NCI-H187 (cell line): ENCODE measurements around the gene ANP32A.
"Not testable (repeated sequence)": the region's sequence is repeated elsewhere in the genome, so short reads cannot be mapped to it uniquely, and the experiment has no call there.

ENCODE experiments used
- DNase-seq, 2 experiments: peaks; one replicate each; lab custom pipeline; 2025; lab: John Stamatoyannopoulos, UW

Gene ANP32A

DNA sequence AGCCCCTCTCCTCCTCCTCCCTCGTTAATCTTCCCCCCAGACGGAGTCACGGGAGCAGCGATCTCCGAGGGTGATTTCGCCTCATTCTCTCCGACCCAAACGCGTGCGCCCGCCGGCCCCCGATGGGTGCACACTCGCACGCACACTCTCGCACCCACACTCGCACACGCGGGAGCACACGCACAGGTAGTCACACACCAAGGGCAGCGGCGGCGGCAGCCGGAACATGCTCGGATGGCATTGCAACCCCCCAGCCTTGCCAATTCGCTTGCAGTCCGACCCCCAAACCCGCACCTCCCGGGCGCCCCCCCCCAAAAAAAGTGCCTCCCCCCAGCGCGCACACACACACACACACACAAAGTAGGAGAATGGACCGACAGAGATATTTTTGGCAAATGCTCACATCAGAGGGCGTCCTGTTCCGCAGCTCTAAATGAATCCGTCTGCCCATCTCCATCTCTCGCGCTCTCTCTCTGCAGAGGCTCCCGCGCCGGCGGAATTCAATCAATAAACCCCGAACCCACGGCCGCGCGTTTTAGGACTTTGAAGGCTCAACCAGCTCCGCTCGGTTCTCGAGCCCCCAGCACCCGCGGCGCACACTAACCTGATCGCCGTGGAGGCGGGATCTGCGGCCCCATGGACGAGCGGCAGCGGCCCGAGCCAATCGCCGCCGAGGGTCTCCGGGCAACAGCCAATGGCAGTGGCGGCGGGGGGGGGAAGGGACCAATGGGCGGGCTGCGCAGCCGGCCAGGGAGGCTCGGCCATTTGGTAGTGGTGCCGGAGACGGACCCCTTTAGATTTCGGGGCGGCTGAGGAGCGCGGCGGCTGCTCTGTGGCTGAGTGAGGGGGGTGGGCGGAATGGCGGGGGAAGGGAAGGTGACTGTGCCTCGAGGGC, at the start of gene ANP32A:
ANP32A (minus strand) TSS at position 601 of the 895 bp plus-strand sequence; CDS start at position 457, 144 bp downstream.
- peak; percentile 91 for DNase-seq

DNA sequence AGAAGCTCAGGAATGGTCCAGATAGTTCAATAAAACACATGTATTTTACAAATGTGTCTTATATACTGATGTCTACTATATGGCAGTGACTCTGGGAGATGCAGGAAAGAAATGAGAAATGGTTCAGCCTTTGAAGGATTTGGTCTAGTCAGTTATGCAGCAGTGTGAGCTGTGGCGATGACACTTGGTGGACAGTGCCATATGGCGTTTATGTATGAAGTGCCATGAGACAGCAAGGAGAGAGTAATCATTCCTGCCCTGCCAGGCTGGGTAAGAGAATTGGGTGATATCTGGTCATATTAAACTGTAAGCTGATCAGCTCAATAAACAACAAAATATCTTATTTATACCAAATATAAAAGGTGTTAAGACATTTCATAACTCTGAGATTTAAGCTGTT, 47.6 kb upstream of the ANP32A start:
- DNase-seq = no peak

DNA sequence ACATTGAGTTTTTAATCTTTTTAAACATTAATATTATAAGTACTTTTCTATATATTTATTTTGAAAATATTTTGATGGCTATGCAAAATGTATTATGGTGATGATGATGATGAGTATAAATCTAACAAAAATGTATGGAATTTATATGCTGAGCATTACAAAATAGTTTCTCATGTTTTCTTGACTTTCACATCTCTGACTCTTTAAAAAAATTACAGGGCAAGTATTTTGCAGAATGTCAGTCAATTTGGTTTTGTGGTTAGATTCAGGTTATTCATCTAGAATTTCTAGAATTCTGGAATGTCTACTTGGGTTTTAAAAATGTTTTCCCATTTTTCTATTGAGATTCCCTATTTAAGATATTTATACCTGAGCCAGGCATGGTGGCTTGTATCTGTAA, 41.7 kb upstream of the ANP32A start:
- no peak for DNase-seq

DNA sequence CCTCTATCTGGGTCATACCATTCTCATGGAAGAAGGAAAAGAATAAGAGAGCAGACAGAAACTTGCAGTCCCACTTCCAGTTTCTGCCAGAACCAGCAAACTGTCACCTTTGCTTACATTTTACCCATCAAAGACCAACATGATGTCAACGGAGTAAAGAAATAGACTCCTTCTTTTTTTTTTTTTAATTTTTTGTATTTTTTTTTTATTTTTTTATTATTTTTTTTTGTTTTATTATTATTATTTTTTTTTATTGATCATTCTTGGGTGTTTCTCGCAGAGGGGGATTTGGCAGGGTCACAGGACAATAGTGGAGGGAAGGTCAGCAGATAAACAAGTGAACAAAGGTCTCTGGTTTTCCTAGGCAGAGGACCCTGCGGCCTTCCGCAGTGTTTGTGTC, 38.0 kb upstream of the ANP32A start:
- DNase-seq = not testable (repeated sequence)

DNA sequence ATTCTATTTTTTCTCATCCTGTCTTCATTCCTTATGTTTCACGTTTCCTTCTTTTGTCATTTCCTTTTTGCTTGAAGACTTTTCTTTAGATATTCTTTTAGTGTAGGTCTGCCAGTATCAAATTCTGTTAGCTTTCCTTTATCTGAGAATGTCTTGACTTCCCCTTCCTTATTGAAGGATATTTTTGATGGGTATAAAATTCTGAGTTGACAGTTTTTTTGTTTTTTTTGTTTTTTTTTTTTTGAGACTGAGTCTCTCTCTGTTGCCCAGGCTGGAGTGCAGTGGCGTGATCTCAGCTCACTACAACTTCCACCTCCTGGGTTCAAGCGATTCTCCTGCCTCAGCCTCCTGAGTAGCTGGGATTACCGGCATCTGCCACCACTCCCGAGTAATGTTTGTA, 36.7 kb upstream of the ANP32A start:
- not testable (repeated sequence) for DNase-seq

DNA sequence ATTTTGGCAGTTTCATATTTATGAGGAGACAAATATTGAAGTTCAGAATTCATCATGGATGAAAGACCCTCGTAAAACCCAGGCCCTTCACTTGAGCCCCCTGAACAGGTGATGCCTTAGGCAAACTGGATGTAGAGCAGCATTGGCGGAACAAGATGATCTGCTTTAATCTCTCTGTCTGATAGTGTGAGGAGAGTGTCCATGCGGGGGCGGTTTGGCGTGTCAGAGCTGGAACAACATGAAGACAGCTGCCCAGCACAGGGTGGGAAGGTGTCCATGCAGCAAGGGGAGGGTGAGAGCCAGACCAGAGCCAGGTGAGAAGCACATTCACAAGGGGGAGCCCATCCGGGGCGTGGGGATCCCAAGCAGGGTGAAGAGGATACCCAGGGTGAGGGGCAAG, 31.8 kb upstream of the ANP32A start:
- DNase-seq = no peak

DNA sequence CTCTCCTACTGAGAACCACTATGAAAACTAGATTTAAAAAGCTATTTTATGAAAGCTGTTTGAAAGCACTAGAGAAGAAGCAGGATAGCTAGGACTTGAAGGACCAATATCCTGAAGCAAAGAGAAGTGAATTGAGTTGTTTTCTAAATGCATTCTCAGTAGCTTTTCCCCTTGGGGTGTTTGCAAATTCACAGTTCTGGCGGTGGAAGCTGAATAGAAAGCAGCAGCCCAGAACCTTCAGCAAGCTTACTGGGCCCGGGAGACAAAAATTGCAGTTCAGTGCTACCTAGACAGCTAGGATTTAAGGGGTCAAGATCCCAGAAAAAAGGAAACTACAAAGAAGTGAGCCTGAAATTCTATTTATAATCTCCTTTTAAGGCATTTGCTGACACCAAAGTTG, 31.3 kb upstream of the ANP32A start:
- no peak for DNase-seq

DNA sequence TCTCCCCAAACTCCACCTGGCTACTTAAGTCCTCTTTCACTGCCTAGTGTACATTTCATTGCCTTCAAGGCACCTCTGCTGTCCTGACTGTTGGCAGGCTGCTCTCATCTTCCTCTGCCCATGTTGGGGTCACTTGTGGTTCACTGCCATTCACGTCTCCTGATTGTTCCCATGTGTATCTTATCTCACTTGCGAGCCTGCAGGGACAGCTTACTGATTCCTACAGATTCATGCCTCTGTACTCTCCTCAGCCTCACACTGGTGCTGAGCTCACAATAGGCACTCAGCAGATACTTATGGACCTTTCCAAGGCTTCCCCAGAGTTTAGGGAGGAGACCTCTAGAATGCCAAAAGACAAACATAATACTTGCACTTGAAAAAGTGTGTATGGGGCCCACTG, 28.8 kb upstream of the ANP32A start:
- DNase-seq = no peak

DNA sequence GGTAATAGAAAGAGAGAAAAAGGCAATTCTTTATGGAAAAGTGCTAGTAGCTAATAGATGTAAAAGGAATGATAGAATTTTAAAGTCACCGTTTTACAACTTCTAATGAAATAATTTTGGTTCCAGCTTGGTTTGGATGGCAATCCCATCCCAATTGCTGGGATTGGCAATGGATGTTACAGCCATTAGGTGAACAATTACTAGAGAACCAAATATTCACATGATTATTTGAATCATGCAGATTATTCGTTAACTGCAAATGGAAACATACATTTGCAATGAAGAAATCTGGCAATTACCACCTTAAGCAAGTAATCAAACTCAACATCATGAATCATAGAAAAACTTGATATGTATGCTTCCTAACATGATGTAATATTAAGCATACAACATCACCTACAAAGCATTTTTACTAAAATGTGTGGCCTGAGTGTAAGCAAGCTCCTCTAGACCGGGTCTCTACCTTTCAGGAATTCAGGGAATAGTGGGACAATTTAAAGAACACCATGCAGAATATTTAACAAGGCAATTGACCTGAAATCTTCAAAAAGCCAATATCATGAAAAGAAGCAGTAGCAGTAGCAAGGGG, 26.2 kb upstream of the ANP32A start:
- DNase-seq = no peak

DNA sequence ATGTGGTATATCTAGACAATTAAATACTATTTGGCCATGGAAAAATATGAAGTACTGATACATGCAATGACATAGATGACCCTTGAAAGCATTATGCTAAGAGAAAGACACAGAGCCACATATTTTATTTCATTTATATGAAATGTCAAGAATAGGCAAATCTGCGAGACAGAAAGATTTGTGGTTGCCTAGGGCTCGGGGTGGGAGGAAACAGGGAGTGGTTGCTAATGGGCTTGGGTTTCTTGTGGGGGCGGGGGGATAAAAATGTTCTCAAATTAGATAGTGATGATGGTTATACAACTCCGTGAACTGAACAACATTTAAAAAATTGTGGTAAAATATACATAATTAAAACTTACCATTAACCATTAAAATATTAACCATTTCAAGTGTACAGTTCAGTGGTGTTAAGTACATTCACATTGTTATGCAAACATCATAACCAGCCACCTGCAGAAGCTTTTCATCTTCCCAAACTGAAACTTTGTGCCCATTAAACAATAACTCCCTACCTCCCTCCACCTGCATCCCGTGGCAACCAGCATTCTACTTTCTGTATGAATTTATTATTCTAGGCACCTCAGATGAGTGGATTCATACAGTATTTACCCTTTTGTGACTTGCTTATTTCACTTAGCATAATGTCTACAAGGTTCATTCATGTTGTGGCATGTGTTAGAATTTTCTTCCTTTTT, 24.3 kb upstream of the ANP32A start:
- DNase-seq = no peak

DNA sequence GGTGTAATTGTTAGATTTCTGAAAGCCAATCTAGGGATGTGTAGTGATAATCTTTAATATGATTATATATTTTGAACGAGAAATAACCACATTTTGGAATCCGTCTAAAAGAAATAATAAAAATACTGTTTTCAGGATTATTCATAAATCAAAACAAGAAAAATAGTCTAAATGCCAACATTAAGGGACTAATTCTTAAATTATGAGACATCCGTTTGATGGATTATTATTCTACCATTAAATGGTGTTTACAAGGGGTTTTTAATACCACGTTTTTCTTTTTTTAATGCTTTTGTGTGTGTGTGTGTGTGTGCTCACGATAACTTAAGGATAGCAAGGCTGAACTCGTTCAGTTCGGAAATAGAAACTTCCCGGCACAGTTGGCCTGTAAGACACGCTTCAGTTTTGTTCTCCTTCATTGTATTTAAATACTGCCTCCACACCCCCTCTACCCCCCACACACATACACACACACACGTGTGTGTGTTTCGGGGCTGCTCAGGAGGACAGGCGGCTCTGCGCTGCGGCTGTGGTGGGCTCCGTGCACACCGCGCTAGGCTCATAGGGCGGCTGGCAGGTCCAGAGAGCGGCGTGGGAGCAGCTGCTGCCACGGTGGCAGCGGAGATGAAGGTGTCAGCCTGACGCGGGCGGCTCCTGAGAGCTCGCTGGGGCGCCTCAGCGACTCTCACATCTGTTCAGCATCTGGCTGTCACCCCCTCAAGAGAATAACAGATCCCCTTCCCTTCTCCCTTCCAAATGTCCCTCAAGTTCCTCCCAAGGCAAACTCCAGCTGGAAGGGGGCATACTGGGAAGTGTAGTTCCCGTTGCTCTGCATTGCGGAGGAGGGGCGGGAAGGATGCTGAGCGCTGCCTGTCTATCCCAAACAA, 23.0 kb upstream of the ANP32A start:
- no peak for DNase-seq

DNA sequence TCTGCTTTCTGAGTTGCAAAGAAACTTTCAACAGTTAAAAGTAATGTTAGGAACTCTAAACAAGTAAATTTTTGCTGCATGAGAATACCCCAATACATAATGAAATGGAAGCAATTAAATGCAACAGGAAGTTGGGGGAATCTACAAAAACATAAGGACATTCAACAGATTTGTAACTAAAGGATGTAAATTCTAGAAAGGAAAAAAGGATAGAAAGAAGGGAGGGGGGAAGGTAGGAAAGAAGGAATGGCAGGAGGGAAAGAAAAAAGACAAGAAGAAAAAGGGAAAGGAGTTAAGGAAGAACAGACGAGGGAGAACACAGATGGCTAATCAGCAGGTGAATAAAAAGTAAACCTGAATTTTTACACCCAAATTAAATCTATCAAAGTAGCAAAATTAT, 22.3 kb upstream of the ANP32A start:
- no peak for DNase-seq

DNA sequence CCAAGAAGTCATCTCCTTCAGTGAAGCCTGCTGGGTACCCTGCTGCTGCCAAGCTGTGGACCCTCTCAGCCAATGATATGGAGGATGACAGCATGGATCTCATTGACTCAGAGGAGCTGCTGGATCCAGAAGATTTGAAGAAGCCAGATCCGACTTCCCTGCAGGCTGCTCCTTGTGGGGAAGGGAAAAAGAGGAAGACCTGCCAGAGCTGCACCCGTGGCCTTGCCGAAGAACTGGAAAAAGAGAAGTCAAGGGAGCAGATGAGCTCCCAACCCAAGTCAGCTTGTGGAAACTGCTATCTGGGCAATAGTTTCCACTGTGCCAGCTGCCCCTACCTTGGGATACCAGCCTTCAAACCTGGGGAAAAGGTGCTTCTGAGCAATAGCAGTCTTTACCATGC, 13.7 kb upstream of the ANP32A start:
- DNase-seq = no peak

DNA sequence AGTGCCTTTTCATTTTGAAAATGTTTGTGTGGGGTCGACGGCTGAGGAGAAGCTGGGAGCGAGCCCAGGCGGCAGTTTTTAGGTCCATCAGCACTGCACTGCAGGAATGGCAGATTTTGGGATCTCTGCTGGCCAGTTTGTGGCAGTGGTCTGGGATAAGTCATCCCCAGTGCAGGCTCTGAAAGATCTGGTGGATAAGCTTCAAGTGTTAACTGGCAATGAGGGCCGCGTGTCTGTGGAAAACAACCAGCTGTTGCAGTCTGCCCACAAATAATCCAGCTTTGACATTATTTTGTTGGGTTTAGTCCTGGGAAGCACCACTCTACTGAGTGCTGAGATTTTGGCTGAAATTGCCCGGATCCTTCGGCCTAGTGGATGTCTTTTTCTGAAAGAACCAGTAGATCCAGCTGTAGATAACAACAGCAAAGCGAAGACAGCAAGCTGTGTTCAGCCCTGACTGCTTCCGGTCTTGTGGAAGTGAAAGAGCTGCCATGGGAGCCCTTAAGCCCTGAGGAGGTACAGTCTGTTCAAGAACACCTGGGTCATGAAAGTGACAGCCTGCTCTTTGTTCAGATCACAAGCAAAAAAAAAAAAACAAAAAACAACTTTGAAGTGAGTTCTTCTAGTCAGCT, 13.1 kb upstream of the ANP32A start:
- DNase-seq = no peak

DNA sequence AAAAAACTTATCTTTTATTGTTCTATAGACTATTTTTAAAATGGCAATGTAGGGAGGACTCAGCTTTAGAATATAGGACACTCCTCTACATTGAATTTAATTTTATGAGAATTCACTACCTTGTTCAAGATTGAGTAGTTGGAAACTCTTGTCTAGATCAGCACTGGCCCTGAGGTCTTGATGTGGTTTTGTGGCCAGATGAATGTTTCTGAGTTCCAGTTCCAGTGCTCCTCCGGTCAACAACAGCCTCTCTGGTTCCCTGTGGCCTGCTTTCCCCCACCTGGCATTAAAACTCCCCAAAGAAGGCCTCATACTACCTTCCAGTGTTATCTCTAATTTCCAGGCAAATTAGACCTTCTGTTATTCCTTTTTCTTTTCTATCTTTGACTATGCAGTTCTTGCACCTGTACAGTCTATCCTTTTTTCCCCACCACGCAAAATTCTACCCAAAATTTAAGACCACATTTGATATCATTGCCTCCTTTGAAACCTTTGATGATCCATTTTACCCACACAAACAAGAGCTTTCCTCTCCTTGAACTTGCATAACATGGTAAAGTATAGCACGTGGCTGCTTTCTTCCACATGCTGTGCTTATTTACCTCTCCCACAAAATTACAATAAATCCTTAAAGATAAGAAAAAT, 9.6 kb upstream of the ANP32A start:
- DNase-seq = no peak

DNA sequence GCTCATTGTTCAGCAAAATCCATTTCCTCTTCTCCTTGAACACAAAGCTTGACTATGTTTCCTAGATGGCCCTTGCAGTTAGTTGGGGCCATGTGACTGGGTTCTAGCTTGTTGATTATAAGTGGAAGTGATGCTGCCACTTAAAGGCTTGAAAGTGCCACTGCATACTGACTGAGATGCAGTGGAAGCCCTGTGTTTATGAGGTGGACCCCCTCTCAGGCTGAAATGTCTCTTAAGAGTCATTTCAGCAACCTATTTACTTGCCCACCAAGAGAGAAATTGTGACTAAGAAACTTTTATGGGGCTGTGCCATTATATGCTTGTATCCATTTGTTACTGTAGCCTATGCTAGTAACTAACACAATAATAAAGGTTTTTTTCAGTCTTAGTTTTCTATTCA, 8.4 kb upstream of the ANP32A start:
- no peak for DNase-seq

DNA sequence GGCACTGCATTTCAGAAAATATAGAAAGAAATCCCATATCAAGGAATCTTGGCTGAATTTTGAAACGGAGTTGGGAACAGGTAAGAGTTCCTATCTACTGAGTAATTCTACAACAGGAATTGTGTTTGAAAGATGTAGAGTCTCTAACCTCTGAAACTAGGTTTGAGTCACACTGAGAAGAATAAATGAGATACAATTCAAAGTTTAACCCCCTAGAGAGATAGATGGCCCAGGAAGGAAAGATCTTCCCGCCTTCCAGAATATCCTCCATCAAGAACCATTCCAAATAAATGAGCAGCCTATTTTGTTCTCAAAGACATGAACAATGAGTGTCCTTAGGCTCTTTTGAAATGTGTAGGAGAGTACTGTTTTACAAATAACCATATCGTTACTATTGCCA, 2.9 kb upstream of the ANP32A start:
- no peak for DNase-seq

DNA sequence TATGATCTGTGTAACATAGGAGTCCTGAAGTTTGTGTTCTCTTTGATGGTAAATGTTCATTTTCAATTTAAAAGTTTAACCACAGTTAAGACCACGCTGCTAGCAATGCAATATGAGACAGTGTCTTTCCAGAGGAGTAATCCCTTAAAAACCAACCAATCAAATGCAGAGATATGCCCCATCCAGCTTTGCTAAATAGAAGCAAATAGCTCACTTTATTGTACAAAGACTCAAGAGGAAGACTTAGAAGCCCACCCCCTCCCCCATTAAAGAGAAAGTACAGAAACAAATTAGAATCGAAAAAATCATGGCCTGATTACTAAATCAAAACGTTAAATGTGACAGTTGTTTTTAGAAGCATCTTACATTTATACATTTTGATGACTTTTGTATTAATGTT, 2.1 kb upstream of the ANP32A start:
- no peak for DNase-seq

DNA sequence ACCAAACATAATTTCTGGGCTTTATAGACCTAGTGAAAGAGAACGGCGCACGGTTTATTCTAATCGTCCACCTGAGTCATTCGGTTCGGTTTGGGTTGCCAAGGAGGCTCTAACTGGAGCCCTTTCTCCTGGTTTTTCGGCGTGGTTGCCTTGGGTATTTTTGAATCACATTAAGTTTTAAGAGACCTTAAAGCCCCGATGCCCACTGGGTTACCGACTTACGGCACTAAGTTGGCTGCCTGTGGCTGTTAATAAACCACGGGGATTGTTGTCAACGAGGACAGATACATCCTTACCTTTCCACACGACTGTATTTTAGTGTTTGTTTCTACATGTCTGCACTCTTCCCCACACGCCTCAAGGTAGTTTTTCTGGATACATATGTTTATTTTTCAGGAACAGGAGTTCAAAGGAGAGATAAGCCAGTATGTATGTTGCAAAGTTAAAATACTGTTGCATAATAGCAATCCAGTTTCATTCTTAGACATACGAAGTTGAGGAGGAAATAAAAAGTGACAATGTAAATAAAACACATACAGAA, 1.2 kb upstream of the ANP32A start:
- DNase-seq = no peak

DNA sequence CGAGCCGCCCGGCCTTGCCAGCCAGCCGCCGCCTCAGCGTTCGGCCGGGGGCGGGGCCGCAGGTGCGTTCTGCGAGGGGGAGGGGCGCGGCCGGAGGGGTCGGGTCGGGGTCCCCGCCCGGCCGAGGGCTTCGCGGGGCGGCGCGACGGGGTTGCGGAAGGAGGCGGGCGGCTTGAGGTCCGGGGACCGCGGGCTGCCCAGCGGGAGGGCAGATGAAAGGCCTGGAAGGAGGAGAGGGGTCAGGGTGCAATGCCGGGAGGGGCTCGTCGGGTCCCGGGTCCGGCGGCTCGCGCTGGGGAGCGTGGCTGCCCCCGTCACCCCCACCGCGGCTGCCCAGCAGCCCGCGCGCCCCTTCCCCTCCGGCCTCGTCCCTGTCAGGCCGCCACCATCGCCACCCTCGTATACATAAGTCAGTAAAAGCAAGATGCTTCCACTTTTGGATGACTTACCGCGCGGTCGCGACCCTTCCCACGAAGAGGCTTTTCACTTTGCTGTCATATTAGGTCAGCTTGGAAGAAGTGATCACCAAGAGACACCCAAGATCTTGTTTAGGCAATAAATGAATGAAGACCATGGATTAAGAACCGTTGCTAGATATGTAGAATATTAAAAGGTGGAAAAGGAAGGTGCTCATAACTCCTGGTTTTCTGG, 620 bp upstream of the ANP32A start:
- DNase-seq = peak in 1 of 2 experiments; percentile 13
